AG09319 (cell line): Measurements from ENCODE around the gene CAPN10.

Experiments
- DNase-seq: peaks from one replicate; pipeline ENCODE4 v3.0.0-alpha.2; 2010; ENCODE audit warnings: low read depth; ENCODE audit errors: extremely low read depth
- TF ChIP-seq, protein P1 (sequence below): IDR thresholded peaks from 2 replicates; pipeline ENCODE4 v1.5.1; 2011; ENCODE audit warnings: low read depth, mild to moderate bottlenecking, inconsistent platforms, low read length, moderate library complexity

CAPN10 gene

DNA sequence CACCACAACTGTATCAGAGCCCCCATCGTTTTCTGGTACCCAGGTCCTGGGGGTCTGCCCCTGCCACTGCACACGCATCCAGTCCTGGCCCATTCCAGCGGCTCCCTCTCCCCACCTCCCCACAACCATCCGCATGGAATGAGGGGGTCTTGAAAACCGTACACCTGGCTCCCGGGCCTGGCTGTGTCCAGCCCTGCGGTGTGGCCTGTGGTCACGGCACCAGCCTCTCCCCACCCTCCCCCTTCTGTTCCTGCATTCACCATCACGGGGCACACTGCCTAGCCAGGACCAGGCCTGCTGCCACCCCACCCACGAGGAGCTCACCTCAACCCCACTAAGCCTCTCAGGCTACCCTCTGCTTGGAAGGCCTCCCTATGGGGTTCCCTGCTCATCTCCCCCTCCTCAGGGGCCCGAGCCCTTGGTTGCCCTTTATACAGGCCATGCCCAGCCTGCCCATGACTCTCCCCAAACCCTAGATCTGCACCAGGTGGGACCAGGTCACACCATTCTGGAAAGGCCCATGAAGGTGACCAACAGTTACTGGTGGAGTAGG is 50.1 kb downstream of the CAPN10 start:
- DNase-seq = no peak
- TF ChIP-seq, protein P1, sequence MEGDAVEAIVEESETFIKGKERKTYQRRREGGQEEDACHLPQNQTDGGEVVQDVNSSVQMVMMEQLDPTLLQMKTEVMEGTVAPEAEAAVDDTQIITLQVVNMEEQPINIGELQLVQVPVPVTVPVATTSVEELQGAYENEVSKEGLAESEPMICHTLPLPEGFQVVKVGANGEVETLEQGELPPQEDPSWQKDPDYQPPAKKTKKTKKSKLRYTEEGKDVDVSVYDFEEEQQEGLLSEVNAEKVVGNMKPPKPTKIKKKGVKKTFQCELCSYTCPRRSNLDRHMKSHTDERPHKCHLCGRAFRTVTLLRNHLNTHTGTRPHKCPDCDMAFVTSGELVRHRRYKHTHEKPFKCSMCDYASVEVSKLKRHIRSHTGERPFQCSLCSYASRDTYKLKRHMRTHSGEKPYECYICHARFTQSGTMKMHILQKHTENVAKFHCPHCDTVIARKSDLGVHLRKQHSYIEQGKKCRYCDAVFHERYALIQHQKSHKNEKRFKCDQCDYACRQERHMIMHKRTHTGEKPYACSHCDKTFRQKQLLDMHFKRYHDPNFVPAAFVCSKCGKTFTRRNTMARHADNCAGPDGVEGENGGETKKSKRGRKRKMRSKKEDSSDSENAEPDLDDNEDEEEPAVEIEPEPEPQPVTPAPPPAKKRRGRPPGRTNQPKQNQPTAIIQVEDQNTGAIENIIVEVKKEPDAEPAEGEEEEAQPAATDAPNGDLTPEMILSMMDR = no peak

DNA sequence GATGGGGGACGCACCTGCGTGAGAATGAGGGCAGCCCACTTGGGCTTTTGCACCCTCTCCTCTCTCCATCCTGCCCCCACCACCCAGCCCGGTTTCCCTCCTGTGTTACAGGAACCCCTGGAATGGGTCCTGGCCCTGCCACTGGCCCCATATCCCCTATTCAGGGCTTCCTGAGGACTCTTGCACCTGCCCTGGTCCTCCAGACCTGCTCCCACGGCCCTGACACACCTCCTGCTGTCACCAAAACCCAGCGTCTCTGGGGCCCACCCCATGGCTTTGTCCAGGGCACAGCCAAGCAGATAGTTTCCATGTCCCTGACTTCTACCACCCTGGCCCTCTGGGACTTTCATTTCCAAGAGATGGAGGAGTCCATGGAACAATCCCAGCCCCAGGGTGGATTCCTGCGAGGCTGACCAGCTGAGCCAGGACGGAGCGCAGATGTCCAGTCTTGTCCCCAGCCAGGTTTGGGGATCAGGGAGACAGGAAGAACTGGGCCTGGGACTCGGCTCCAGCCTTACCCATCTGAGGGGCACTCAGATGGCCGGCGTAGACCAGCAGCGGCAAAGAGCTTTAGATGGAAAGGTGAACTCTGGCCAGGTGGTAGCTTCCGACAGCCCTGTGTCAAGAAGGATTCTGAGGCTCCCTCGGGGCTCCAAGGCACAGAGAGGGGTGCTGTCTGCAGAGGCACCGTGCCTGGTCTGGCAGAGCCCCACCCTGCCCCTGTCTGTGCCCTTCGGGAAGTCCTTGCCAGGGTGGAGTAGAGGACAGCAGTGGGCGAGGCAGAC is 50.8 kb downstream of the CAPN10 start:
- TF ChIP-seq, protein P1 = no peak

DNA sequence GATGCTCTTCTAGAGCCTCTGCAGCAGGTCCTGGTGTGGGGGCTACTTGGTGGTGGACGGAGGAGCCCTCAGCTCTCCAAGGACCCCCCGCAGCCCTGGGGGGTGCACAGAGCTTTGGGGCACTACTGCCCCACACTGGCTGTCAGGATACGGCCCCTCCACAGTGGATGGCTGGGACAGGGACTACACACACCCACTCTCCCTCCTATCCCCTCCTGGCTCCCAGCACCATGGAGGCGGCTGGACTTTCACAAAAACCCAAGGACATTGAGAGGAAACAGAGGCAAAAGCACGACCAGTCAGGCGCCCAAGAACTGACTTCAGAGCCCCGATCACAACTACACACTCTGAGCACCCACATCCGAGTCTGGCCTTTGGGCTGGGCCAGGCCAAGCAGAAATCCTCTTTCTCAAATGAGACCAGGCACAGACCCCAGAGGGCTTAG is 51.4 kb downstream of the CAPN10 start:
- no peak for DNase-seq
- TF ChIP-seq, protein P1 = no peak

More for the DNA sequence above, 50.8 kb downstream of the CAPN10 start:
- DNase-seq = no peak

DNA sequence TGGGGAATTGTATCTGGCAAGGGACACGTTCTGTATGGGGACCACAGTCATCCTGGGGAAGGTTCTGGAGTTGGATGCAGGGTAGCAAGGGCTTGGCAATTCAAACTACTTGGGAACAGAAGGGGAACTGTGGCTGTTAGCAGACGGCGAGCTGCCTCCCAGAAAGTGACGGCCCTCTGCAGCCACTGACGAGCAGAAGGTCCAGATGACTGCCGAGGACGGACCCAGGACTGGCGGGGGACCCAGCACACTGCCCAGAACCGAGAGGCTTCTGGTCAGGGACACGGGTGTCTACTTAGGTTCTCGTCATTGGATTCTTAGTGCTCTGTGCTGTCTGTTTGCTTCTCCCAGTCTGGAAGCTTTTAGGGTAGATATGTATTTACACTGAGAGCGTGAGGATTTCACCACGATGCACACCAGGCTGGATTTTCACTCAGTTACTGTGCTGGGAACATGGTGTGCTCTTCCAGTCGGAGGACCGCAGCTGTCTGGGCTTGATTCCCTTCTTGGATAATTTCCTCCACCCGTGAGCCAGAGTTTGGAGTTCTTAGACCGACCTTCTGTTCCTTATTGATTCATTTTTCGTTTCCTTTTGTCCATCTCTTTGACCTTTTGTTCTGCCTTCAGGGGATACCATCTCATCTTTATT is 52.1 kb downstream of the CAPN10 start:
- TF ChIP-seq, protein P1 = no peak
- no peak for DNase-seq

DNA sequence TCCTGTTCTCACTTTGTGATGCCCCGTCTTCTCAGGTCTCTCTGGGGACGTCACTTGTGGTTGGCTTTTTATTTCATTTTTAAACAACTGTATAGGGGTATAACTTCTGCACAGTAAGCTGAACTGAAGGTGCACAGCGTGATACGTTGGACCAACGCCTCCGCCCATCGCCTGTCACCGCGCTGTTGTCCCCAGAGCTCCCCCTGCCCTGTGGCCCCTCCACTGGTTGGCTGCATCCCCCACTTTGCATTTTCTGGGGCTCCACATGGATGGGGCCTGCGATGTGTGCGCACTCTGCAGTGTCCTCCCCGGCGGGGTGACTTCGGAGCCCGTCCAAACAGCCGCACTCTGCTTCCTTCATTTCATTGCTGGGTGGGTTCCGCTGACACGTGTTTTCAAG is 53.0 kb downstream of the CAPN10 start:
- no peak for DNase-seq
- TF ChIP-seq, protein P1 = no peak

DNA sequence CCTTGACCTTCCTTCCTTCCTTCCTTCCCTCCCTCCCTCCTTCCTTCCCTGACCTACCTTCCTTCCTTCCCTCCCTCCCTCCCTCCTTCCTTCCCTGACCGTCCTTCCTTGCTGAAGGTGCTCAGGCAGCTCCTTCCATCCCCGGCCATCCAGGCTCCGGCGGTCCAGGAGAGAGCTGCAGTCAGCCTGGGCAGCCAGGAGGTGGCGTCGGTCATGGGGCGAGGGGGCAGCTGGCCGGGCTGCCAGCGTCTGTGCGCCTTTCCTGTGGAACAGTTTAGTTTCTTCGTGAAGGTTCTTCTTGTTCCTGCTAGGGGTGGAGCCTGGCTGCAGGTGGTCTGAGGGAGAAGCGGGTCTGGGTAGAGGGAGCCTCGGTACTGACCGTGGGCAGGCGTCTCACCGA is 54.4 kb downstream of the CAPN10 start:
- TF ChIP-seq, protein P1 = peak; percentile 32
- no peak for DNase-seq

DNA sequence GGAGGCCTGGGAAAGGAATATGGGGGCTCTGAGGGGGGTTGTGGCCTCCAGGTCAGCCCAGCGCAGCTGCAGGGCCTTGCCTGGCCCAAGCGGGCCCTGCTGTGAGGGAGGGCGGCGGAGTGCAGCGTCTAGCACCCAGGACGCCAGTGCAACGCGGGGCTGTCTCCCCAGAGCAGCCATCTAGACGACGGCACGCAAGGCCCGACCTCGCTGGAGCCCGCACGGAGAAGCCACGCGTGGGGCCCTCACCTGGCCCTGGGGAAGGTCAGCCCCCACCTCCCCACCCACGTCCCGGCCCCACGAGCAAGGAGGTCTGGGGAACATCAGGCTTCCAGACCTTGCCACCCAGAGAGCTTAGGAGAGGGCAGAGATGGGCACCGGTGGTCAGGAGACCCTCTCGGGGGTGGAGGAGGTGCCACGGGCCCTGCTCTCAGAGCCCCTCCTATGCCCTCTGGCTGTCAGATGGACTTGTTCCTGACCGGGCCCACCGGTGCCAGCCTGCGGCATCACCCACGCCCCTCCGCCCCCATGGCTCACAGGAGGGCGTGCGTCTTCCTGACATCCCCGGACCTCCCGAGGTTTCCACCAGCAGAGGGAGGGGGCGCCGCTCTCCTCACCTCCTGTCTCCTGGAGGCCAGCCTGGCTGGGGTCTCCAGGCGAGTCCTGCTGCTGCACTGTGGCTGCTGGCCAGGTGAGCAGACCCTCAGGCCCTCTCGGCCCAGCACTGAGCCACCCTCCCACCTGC is 55.7 kb downstream of the CAPN10 start:
- no peak for DNase-seq
- TF ChIP-seq, protein P1 = no peak
